Germinal center (tissue), 1 donor: Measurements from ENCODE around the gene LEFTY1.
"Not testable (repeated sequence)": the region's sequence is repeated elsewhere in the genome, so short reads cannot be mapped to it uniquely, and the experiment has no call there.

ENCODE experiments used
- DNase-seq: peaks from one replicate; pipeline ENCODE4 v3.0.0; 2012; ENCODE audit warnings: mixed read lengths, low spot score

LEFTY1 gene

DNA sequence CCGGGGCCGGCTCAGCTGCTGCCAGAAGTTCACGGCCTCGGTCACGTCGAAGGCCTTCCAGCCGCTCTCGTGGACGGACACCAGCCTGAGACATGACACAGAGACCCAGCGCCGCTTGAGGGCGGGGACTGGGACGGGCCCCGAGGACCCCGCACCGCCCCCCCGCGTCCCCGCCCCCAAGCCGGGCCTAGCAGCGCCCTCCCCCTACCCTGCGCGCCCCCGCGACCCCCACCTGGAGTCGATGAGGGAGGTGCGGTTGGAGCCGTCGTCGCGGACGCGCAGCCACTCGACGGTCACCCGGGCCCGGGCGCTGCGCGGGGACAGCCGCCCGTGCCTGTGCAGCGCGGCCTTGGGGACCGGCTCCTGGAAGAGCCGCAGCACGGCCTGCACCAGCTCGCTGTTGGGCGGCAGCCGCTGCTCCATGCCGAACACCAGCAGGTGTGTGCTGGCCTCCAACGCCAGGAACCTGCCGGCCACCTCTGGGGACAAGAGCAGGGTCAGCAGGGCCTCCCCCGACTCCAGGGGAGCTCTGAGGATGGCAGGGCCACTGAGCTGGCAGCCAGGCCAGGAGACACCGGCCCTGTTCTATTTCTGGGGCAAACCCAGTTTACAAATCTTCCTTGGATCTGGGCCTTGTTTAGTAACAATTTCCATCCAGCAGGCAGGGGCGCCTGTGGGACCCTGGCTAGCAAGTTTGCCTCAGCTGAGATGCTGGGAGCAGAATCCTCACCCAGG, 1.2 kb downstream of the LEFTY1 start:
- not testable (repeated sequence) for DNase-seq

GRCh38 chr1:225887030-225887314, 2.0 kb downstream of the LEFTY1 start:
- no peak for DNase-seq

DNA sequence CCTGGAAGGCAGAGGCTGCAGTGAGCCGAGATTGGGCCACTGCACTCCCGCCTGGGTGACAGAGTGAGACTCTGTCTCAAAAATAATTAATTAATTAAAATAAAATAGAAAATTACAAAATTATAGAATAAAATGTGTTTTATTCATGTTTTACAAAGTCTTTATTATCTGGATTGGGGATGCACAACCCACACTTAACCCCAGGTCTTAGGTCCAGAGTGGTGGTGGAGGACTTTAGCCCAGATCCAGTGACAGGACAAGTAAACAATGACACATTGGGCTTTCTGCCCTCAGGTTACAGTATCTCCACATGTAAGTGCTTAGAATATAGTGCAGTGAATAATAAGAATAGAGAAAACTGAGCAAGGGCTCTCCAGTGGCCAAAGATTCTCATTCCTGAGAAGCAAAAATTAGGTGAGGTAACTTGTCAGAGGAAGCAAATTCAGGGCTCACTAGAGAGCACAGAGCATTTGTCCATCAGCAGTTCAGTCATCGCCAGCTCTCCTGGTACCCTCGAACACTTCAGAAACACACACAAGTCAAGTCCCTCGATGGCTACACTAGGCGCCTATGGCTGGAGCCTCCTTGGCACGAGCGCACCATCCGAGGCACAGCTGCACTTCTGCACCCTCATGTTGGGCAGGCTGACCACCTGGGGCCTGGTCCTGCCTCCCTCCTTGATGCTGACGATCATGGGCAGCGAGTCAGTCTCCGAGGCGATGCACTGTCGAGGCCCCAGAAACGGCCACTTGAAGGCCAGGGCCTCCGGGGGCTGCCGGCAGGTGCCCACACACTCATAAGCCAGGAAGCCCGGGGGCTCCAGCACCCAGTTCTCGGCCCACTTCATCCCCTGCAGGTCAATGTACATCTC, 2.6 kb downstream of the LEFTY1 start:
- DNase-seq: no peak

GRCh38 chr1:225885336-225885735, 3.6 kb downstream of the LEFTY1 start:
- DNase-seq: no peak

DNA sequence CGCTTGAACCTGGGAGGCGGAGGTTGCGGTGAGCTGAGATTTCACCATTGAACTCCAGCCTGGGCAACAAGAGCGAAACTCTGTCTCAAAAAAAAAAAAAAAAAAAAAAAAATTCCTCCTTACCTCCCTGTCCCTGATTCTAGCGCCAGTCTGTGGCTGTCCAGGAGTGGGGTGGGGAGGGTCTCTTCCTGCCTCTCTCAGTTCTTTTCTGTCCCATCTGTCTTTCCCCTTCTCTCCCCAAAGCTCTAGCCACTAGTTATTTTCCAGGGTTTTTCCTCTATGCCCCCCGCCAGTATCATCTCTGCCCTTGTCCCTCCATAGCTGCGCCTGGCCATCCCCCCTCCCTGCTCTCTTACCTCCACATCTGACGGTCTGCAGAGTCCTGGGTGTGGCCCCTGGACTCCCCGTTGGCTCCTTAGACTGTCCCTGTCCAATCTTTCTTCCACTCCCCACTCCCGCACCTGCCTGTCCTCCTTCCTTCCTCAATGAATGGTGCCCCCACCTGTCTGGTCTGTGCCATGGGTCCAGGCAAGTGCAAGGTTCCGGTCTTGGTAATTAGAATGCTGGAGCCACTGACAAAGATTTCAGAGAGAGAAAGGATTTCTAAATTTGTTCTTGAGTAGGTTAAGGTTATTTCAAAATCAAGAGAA, 5.2 kb downstream of the LEFTY1 start:
- no peak for DNase-seq

GRCh38 chr1:225882694-225883615, 6.0 kb downstream of the LEFTY1 start:
- DNase-seq: no peak

- peak; percentile 92 for DNase-seq
Observed at GRCh38 chr1:225881959-225882693, 6.8 kb downstream of the LEFTY1 start, which contains the start of gene TMEM63A. TSS of gene TMEM63A (minus strand) at chr1:225882380. CDS start at chr1:225877580, 4,800 bp downstream.

GRCh38 chr1:225881081-225881958, 7.6 kb downstream of the LEFTY1 start:
- peak; percentile 35 for DNase-seq

DNA sequence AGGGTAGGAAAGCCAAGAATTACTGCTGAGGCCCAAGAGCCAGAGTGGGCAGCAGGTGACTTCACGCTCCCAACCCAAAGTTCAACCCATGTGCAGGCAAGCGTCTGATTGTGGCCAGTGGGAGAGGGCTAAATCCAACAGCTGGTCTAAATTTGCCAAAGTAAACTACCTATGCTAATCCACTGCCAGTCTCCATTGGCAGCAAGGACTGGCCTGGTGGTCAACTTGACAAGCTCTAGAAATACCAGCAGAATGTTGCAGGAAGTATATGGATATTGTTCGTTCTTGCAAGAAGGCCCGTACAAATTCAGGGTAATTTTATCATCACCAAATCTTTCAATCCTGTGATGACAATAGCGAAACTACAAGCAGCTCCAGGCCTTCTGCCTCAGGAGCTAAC, 8.3 kb downstream of the LEFTY1 start:
- DNase-seq: no peak

DNA sequence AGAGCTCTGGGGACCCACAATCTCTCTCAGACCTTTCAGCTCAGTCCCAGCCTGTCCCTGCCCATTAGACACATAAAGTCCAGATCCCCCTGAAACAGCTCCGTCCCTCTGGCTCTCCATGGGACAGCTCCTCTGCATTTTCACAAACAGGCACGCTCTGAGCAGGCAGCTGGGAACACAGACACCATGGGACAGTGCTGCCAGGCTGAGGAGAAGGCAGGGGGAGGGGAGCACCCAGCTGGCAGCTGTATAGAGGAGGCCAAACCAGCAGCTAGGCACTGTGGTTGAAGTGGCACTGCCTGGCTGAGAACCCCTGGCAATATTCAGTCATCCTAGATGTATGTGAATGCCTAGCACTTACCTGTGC, 8.7 kb downstream of the LEFTY1 start:
- DNase-seq: no peak

GRCh38 chr1:225879521-225880221, 9.3 kb downstream of the LEFTY1 start:
- DNase-seq: no peak

DNA sequence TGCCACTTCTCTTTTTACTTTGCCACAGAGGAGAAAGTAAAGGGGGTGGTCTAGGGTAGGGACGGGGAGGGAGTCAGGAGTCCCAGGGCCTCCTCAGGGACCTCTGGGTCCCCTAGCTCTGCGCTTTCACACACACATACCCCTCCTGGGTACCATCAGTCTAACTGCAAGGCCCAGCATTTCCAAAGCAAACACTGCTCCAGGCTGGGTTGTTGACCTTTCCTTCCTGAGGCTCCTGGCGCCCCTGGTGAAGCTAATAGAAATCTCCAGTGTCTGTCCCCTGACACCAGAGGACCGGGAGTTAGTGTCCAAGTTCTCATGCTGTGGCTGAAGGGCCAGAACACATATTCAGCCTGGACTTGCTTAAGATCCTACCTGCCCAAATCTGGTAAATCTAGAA, 10.7 kb downstream of the LEFTY1 start:
- DNase-seq: no peak

- no peak for DNase-seq
Observed at GRCh38 chr1:225877580-225877979, 11.4 kb downstream of the LEFTY1 start.

GRCh38 chr1:225876900-225877510, 11.9 kb downstream of the LEFTY1 start:
- no peak for DNase-seq

DNA sequence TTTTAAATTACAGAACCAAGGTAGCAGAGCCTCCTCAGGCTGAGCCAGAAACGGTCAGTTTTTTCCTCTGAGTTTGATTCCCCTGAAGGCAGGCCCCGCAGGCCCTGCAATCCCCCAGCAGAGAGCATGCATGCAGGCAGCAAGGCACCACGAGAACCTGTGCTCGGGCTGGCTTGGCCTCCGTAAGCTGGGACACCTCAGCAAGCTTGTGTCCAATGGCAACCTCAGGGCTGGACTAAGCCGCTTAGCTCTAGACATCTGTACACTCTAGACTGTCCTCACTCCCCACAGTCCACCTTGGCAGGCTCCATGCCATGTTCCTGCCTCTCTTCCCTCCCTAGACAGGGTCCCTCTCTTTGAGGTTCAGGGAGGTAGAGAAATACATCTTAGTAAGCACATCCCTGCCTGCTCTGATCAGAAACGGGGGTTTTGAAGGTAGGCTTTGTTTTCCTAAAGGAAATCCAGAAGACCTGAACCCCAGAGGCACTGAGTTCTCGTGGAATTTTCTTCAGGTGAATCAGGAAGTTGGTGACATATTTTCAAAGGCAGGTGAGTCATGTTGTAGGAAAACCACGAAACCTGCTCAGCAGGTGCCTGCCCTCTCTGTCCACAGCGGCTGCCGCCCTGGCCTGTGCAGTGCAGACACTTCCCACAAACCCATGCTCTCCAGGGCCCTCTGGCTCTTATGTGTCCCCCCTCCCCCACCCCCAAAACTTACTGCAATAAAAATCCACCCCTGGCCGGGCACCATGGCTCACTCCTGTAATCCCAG, 13.7 kb downstream of the LEFTY1 start:
- no peak for DNase-seq

DNA sequence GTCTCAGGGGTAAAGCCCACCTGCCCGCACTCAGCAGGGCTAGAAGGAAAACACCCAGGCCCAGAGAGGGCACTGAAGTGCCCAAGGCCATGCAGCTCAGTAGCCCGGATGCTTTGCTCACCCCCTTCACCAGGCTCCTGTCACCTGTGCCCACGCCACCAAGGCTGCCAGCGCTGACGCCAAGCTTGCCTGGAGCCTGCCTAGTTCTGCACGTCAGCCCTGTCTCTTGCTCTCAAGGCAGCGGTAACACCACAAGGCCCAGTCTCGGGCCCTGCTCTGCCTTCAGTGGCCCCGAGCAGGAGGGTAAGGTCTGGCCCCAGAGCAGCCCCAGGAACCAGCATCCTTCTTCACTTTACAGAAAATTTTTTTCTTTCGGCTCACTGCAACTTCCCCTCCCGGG, 14.5 kb downstream of the LEFTY1 start:
- DNase-seq: no peak

DNA sequence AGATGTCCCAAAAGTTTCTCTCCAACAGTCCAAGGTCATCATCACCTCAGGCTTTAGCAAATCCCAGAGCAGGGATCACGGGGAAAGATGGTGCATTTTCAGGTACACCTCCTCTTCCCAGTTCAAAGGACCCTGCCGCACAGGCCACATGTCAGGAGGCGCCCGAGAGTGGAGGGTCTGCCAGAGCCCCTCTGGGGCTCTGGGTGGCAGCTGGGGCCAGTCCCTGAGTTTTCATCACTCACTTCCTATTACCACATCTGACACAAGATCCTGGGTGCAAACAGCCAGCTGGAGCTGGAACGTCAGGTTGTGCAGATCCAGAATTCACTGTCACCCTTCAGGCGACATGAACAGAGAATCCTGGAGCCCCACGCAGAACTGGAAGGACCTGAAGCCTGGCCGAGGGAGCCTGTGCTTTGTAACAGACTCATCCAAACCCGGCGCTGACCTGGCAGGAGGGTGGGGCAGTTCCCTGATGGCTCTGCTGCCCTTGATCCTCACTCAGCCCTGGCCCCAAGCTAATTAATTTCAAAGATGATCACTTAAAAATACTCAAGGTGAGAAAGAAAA, 15.6 kb downstream of the LEFTY1 start:
- no peak for DNase-seq

GRCh38 chr1:225872075-225872430, 16.9 kb downstream of the LEFTY1 start:
- no peak for DNase-seq
